ENCODE data around the gene APOBEC4. TPM values are rescaled to one million over a fixed set of nuclear protein-coding genes. Genes with fewer than 3 reads are reported as not detected.
A peak's percentile ranks its signal among the peaks of the same experiment; 100 is the strongest.

Gene APOBEC4
- total RNA-seq, 1 donor from 2014 or later: not detected

- peak overlapping the region in 1 of 2 donors; percentile 21 for H3K4me3 ChIP-seq
Observed at GRCh38 chr1:183609759-183610452, 43.2 kb downstream of the APOBEC4 start.

GRCh38 chr1:183609313-183609712 lies 43.8 kb downstream of the APOBEC4 start:
- intact Hi-C loops (cut with DNase I): loop anchor here (1.0 to 2.0 kb wide), 2 partner anchors 26 to 137 kb away; partner anchors contain the start of genes ARPC5 and SMG7
- TF ChIP-seq CTCF (IDR thresholded peaks at IDR 0.05): peak; percentile 51 to 64 (median 58)
- H3K4me1 ChIP-seq: peaks cover 0 to 16% of the 10 kb centered on the region in 2 donors
- peak overlapping the region in 1 of 2 donors; percentile 21 for H3K4me3 ChIP-seq
- H3K27me3 ChIP-seq: no peaks in the 10 kb centered on the region
- no peaks in the 10 kb centered on the region for H3K9me3 ChIP-seq
- no peaks in the 10 kb centered on the region for H3K36me3 ChIP-seq
- peak overlapping the region; percentile 68 to 84 for H3K27ac ChIP-seq
- peak in 1 of 2 donors; percentile 86 for DNase-seq (ENCODE audit: low spot score in 2 of 2)

More at GRCh38 chr1:183609759-183610452, 43.2 kb downstream of the APOBEC4 start:
- H3K27me3 ChIP-seq: no peaks in the 10 kb centered on the region
- intact Hi-C loops (cut with DNase I): loop anchor here (1.0 to 2.0 kb wide), 2 partner anchors 25 to 137 kb away; partner anchors contain the start of genes ARPC5 and SMG7
- TF ChIP-seq CTCF (IDR thresholded peaks at IDR 0.05): no peak
- peak overlapping the region; percentile 68 to 84 for H3K27ac ChIP-seq
- no peak for DNase-seq (ENCODE audit: low spot score in 2 of 2)
- H3K36me3 ChIP-seq: no peaks in the 10 kb centered on the region
- H3K4me1 ChIP-seq: peaks cover 0 to 16% of the 10 kb centered on the region in 2 donors
- H3K9me3 ChIP-seq: no peaks in the 10 kb centered on the region

- intact Hi-C loops (cut with DNase I): no loop called here
- TF ChIP-seq CTCF (IDR thresholded peaks at IDR 0.05): no peak
- Histone ChIP-seq H3K4me1 (peaks cover 0 to 16% of the 10 kb centered on the region in 2 donors), H3K27me3 (no peaks in the 10 kb centered on the region), H3K36me3 (no peaks in the 10 kb centered on the region), H3K4me3 (no peak overlapping the region), H3K27ac (no peak overlapping the region), H3K9me3 (no peaks in the 10 kb centered on the region)
- no peak for DNase-seq (ENCODE audit: low spot score in 2 of 2)
Observed at GRCh38 chr1:183607322-183607980, 45.7 kb downstream of the APOBEC4 start.

- no peak for TF ChIP-seq CTCF (IDR thresholded peaks at IDR 0.05)
- Histone ChIP-seq H3K36me3 (no peaks in the 10 kb centered on the region), H3K4me3 (no peak overlapping the region), H3K27ac (no peak overlapping the region), H3K27me3 (no peaks in the 10 kb centered on the region), H3K9me3 (no peaks in the 10 kb centered on the region), H3K4me1 (peaks cover 0 to 16% of the 10 kb centered on the region in 2 donors)
- DNase-seq (ENCODE audit: low spot score in 2 of 2): no peak
- intact Hi-C loops (cut with DNase I): no loop called here
Observed at GRCh38 chr1:183605904-183606303, 47.2 kb downstream of the APOBEC4 start.

- H3K27ac ChIP-seq: no peak overlapping the region
- TF ChIP-seq CTCF (IDR thresholded peaks at IDR 0.05): no peak
- no peaks in the 10 kb centered on the region for H3K27me3 ChIP-seq
- no peaks in the 10 kb centered on the region for H3K9me3 ChIP-seq
- H3K36me3 ChIP-seq: no peaks in the 10 kb centered on the region
- H3K4me1 ChIP-seq: peaks cover 0 to 9% of the 10 kb centered on the region in 2 donors
- H3K4me3 ChIP-seq: no peak overlapping the region
- DNase-seq (ENCODE audit: low spot score in 2 of 2): peak in 1 of 2 donors; percentile 56
- intact Hi-C loops (cut with DNase I): no loop called here
Observed at GRCh38 chr1:183604815-183605214, 48.3 kb downstream of the APOBEC4 start.
